Measurements from ENCODE around the gene SASS6. TPM values are rescaled to one million over a fixed set of nuclear protein-coding genes. Genes with fewer than 3 reads are reported as not detected.
A peak's percentile ranks its signal among the peaks of the same experiment; 100 is the strongest.

Gene SASS6
- total RNA-seq, 2 experiments from 2014 or later, result 11.5 to 12.0 TPM

GRCh38 chr1:100100202-100100601, 32.5 kb downstream of the SASS6 start:
- H3K9me3 Mint-ChIP-seq, result no peaks in the 10 kb centered on the region
- no peaks in the 10 kb centered on the region for H3K4me1 Mint-ChIP-seq (ENCODE audit: low read depth)
- CTCF ChIA-PET, result no interaction called here
- H3K27ac Mint-ChIP-seq, result no peak overlapping the region
- POLR2A ChIA-PET, result no interaction called here
- H3K27me3 Mint-ChIP-seq, result no peaks in the 10 kb centered on the region
- H3K4me3 Mint-ChIP-seq, result no peak overlapping the region
- intact Hi-C loops (cut with micrococcal nuclease), result no loop called here
- DNase-seq, result no peak
- peaks cover 34% of the 10 kb centered on the region for H3K36me3 Mint-ChIP-seq

GRCh38 chr1:100090471-100090870, 42.3 kb downstream of the SASS6 start:
- intact Hi-C loops (cut with micrococcal nuclease), result no loop called here
- Mint-ChIP-seq H3K9me3 (no peaks in the 10 kb centered on the region), H3K27me3 (no peaks in the 10 kb centered on the region), H3K36me3 (peaks cover 27% of the 10 kb centered on the region), H3K4me3 (no peak overlapping the region), H3K27ac (no peak overlapping the region), H3K4me1 (ENCODE audit: low read depth) (no peaks in the 10 kb centered on the region)
- no peak for DNase-seq
- ChIA-PET CTCF (no interaction called here), POLR2A (no interaction called here)

- intact Hi-C loops (cut with micrococcal nuclease), result no loop called here
- Mint-ChIP-seq H3K27me3 (no peaks in the 10 kb centered on the region), H3K4me3 (no peak overlapping the region), H3K4me1 (ENCODE audit: low read depth) (no peaks in the 10 kb centered on the region), H3K36me3 (peaks cover 24% of the 10 kb centered on the region), H3K27ac (no peak overlapping the region), H3K9me3 (no peaks in the 10 kb centered on the region)
- ChIA-PET CTCF (no interaction called here), POLR2A (no interaction called here)
- DNase-seq, result no peak
These were observed 43.6 kb downstream of the SASS6 start for GRCh38 chr1:100089082-100089481.

GRCh38 chr1:100087396-100087795, 45.3 kb downstream of the SASS6 start:
- peaks cover 21% of the 10 kb centered on the region for H3K36me3 Mint-ChIP-seq
- no peak for DNase-seq
- ChIA-PET POLR2A (no interaction called here), CTCF (interaction anchor here (0.6 kb wide), 1 partner anchor 373 kb away, joined by 3 read pairs; no protein-coding TSS in a partner anchor)
- H3K27ac Mint-ChIP-seq, result no peak overlapping the region
- no peaks in the 10 kb centered on the region for H3K27me3 Mint-ChIP-seq
- H3K4me3 Mint-ChIP-seq, result no peak overlapping the region
- no peaks in the 10 kb centered on the region for H3K4me1 Mint-ChIP-seq (ENCODE audit: low read depth)
- intact Hi-C loops (cut with micrococcal nuclease), result no loop called here
- H3K9me3 Mint-ChIP-seq, result no peaks in the 10 kb centered on the region

GRCh38 chr1:100080331-100080730, 52.4 kb downstream of the SASS6 start:
- peaks cover 21% of the 10 kb centered on the region for H3K36me3 Mint-ChIP-seq

GRCh38 chr1:100077531-100077930, 55.2 kb downstream of the SASS6 start:
- Mint-ChIP-seq H3K36me3 (peaks cover 36% of the 10 kb centered on the region), H3K27ac (no peak overlapping the region), H3K4me3 (no peak overlapping the region), H3K9me3 (no peaks in the 10 kb centered on the region), H3K4me1 (ENCODE audit: low read depth) (peaks cover 12% of the 10 kb centered on the region), H3K27me3 (no peaks in the 10 kb centered on the region)
- intact Hi-C loops (cut with micrococcal nuclease), result no loop called here
- ChIA-PET CTCF (no interaction called here), POLR2A (no interaction called here)
- no peak for DNase-seq

More at GRCh38 chr1:100080331-100080730, 52.4 kb downstream of the SASS6 start:
- Mint-ChIP-seq H3K4me1 (ENCODE audit: low read depth) (peaks cover 6% of the 10 kb centered on the region), H3K4me3 (no peak overlapping the region), H3K27ac (no peak overlapping the region), H3K9me3 (no peaks in the 10 kb centered on the region), H3K27me3 (no peaks in the 10 kb centered on the region)
- CTCF ChIA-PET, result no interaction called here
- intact Hi-C loops (cut with micrococcal nuclease), result no loop called here
- no peak for DNase-seq
- POLR2A ChIA-PET, result no interaction called here

GRCh38 chr1:100076744-100077143, 56.0 kb downstream of the SASS6 start:
- H3K4me1 Mint-ChIP-seq (ENCODE audit: low read depth), result peaks cover 12% of the 10 kb centered on the region
- DNase-seq, result no peak
- H3K27me3 Mint-ChIP-seq, result no peaks in the 10 kb centered on the region
- CTCF ChIA-PET, result no interaction called here
- peaks cover 35% of the 10 kb centered on the region for H3K36me3 Mint-ChIP-seq
- H3K4me3 Mint-ChIP-seq, result no peak overlapping the region
- intact Hi-C loops (cut with micrococcal nuclease), result no loop called here
- H3K27ac Mint-ChIP-seq, result peak overlapping the region; percentile 13
- POLR2A ChIA-PET, result no interaction called here
- no peaks in the 10 kb centered on the region for H3K9me3 Mint-ChIP-seq

- DNase-seq, result no peak
- Mint-ChIP-seq H3K4me3 (no peak overlapping the region), H3K9me3 (no peaks in the 10 kb centered on the region), H3K4me1 (ENCODE audit: low read depth) (peaks cover 12% of the 10 kb centered on the region), H3K36me3 (peaks cover 38% of the 10 kb centered on the region), H3K27me3 (no peaks in the 10 kb centered on the region), H3K27ac (no peak overlapping the region)
- ChIA-PET POLR2A (no interaction called here), CTCF (no interaction called here)
- intact Hi-C loops (cut with micrococcal nuclease), result no loop called here
These were observed 56.4 kb downstream of the SASS6 start for GRCh38 chr1:100076319-100076718.

GRCh38 chr1:100075773-100076172, 57.0 kb downstream of the SASS6 start:
- H3K9me3 Mint-ChIP-seq, result no peaks in the 10 kb centered on the region
- POLR2A ChIA-PET, result no interaction called here
- CTCF ChIA-PET, result no interaction called here
- H3K4me3 Mint-ChIP-seq, result no peak overlapping the region
- H3K27ac Mint-ChIP-seq, result peak overlapping the region; percentile 60
- intact Hi-C loops (cut with micrococcal nuclease), result no loop called here
- H3K27me3 Mint-ChIP-seq, result no peaks in the 10 kb centered on the region
- DNase-seq, result no peak
- H3K36me3 Mint-ChIP-seq, result peaks cover 42% of the 10 kb centered on the region
- H3K4me1 Mint-ChIP-seq (ENCODE audit: low read depth), result peaks cover 12% of the 10 kb centered on the region

GRCh38 chr1:100074604-100075395, 57.9 kb downstream of the SASS6 start:
- no peak overlapping the region for H3K4me3 Mint-ChIP-seq
- CTCF ChIA-PET, result no interaction called here
- peaks cover 48% of the 10 kb centered on the region for H3K36me3 Mint-ChIP-seq
- no peaks in the 10 kb centered on the region for H3K9me3 Mint-ChIP-seq
- no peak for DNase-seq
- POLR2A ChIA-PET, result no interaction called here
- H3K27me3 Mint-ChIP-seq, result no peaks in the 10 kb centered on the region
- intact Hi-C loops (cut with micrococcal nuclease), result no loop called here
- peaks cover 12% of the 10 kb centered on the region for H3K4me1 Mint-ChIP-seq (ENCODE audit: low read depth)
- H3K27ac Mint-ChIP-seq, result peak overlapping the region; percentile 42

- Mint-ChIP-seq H3K36me3 (peaks cover 50% of the 10 kb centered on the region), H3K4me1 (ENCODE audit: low read depth) (peaks cover 12% of the 10 kb centered on the region), H3K27ac (no peak overlapping the region), H3K4me3 (no peak overlapping the region), H3K27me3 (no peaks in the 10 kb centered on the region), H3K9me3 (no peaks in the 10 kb centered on the region)
- CTCF ChIA-PET, result no interaction called here
- POLR2A ChIA-PET, result no interaction called here
- intact Hi-C loops (cut with micrococcal nuclease), result no loop called here
- DNase-seq, result no peak
These were observed 59.2 kb downstream of the SASS6 start for GRCh38 chr1:100073531-100073930.

- H3K36me3 Mint-ChIP-seq, result peaks cover 56% of the 10 kb centered on the region
- intact Hi-C loops (cut with micrococcal nuclease), result no loop called here
- no peak for DNase-seq
- H3K27me3 Mint-ChIP-seq, result no peaks in the 10 kb centered on the region
- H3K9me3 Mint-ChIP-seq, result no peaks in the 10 kb centered on the region
- POLR2A ChIA-PET, result interaction anchor here (0.6 kb wide), 1 partner anchor 754 kb away, joined by 3 read pairs; no protein-coding TSS in a partner anchor
- CTCF ChIA-PET, result no interaction called here
- H3K27ac Mint-ChIP-seq, result no peak overlapping the region
- no peak overlapping the region for H3K4me3 Mint-ChIP-seq
- H3K4me1 Mint-ChIP-seq (ENCODE audit: low read depth), result peaks cover 12% of the 10 kb centered on the region
These were observed 62.4 kb downstream of the SASS6 start for GRCh38 chr1:100070201-100070939.

- ChIA-PET CTCF (interaction anchor here (1.0 kb wide), 1 partner anchor 10 kb away, joined by 3 read pairs; no protein-coding TSS in a partner anchor), POLR2A (no interaction called here)
- Mint-ChIP-seq H3K27me3 (no peaks in the 10 kb centered on the region), H3K4me1 (ENCODE audit: low read depth) (peaks cover 22% of the 10 kb centered on the region), H3K9me3 (no peaks in the 10 kb centered on the region), H3K4me3 (no peak overlapping the region), H3K27ac (peak overlapping the region; percentile 64), H3K36me3 (peaks cover 52% of the 10 kb centered on the region)
- DNase-seq, result no peak
- intact Hi-C loops (cut with micrococcal nuclease), result no loop called here
These were observed 66.8 kb downstream of the SASS6 start for GRCh38 chr1:100065969-100066227.

All from activated CD4-positive, alpha-beta memory T cell treated with anti-CD3 and anti-CD28 coated beads for 36 hours (primary cell).